HG02623 (cell line): ENCODE results near the gene CYGB.

Experiments used
- ATAC-seq: cut with Tn5 transposase; IDR thresholded peaks from one replicate; pipeline ENCODE4 v1.9.1; 2021; ENCODE audit warnings: moderate library complexity; ENCODE audit not compliant: unreplicated experiment

CYGB gene

DNA sequence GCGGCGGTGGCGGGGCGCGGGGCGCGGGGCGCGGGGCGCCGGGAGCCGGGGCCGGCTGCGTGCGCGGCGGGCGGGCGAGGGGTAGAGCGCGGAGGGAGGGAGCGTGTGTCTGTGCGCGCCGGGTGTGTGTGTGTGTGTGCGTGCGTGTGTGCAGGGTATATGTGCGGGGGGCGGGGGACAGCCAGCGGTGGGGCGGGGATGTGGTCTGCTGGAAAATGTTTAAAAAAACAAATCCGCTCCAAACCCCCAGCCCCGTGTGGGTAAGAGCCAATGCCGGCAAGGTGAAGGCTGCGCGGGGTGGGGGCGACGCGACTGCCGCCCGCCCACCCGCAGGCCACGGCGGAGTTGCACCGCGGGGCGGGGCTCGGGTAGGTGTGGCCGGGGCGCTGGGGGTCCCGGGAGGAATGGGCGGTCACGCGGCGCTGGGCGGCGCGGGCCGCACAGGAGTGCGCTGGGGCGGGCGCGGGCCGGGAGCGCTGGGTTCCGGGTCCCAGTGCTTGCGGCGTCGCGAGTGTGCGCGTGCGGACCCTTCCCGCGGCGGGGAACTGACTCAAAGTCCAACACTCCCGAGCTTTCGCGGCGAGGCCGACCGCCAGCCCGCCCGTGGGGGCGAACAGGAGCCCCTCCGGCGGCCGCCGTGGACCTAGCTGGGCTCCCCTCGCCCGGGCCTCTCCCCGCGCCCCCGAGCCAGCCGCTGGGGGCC lies at the start of gene CYGB:
Gene CYGB, minus strand, starts transcription at position 132 of the 703 bp plus-strand sequence. CDS start 167 bp downstream, outside the sequence.
- no peak for ATAC-seq

GRCh38 chr17:76586741-76587487 lies 49.4 kb upstream of the CYGB start:
- no peak for ATAC-seq

GRCh38 chr17:76585649-76586593 lies 48.4 kb upstream of the CYGB start, which contains the start of gene ST6GALNAC2:
ST6GALNAC2 (minus strand) TSS chr17:76585860; CDS start chr17:76585808, 52 bp downstream.
- no peak for ATAC-seq

DNA sequence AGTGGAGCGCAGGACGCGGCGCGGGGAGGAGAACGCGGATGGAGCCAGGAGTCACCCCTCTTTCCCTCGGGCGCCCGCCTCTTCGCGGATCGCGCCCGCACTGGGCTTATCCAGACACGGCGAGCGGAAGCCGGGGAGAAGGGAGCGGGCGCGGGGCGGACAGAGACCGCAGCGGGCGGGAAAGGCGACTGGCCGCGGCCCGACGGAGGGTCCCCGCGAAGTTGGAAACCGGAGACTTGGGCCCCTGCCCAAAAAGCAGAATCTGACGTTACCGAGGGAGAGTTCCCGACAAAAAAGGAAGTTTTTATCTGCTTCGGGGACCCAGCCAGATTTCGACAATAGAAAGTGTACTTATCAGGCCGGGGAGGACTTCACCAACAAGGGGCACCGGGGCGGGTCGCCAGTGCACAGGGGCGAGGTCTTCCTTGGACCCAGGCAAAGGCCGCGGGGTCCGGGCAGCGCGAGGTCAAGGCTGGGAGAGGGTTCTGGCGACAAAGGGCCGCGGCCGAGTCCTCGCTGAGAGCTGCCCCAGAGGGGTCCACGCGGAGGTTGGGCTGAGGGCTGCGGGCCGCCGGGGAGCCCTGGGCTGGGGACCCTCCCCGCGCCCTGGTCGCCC lies 47.6 kb upstream of the CYGB start:
- no peak for ATAC-seq

- no peak for ATAC-seq
These were observed 47.0 kb upstream of the CYGB start for GRCh38 chr17:76584427-76585032.

DNA sequence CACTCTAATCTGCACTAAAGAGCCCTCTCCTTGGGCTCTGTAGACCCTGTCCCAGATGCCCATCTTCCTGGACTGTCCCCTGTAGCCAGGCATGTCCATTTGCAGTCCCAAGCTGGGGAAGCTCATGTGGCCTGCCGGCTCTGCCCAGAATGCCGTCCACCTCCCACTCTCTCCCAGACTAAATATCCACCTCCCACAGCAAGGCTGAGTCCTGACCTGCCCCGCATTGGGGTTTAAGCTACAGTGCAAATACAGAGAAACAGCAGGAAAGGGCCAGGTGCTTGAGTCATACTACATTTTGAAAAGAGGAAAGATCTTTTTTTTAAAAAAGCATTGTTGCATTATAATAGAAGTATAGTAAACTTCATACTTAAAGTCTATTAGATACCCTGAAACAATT lies 45.2 kb upstream of the CYGB start:
- no peak for ATAC-seq

- ATAC-seq: no peak
These were observed 44.0 kb upstream of the CYGB start for GRCh38 chr17:76581515-76581914.

DNA sequence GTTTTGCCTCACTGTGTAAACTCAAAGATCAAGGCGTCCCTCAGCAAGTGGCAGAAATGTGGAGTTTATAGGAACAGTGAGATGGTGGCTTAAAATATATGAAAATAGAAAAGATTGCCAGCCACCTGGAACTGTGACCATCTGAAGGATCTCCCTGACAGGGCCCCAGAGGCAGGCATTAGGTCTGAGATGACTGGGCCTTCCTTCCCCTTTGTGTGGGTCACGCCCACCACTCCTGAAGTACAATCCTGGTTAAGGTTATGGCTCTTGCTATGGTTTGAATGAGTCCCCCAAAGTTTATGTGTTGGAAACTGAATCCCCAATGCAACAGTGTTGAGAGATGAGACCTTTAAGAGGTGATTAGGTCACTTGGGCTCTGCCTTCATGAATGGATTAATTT lies 41.8 kb upstream of the CYGB start:
- ATAC-seq: no peak

DNA sequence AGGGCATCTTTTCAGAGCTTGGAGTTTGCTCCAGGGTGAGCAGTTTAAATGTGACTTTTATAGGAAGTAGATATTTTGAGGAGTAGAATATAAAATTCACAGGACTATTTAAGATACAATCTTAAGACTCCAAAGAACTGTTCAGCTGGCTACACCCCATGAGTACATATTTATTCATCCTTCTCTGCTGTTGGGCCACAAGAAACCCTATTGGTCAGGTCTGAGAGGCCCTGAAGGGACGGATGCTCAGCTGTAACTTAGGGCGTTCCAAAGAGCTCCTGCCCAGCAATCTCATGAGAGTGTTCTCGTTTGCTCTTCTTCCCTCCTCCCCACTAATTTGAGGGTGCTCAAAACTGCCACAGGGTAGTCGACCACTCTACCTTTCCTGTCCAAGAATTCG lies 40.9 kb upstream of the CYGB start:
- no peak for ATAC-seq

GRCh38 chr17:76577876-76578275 lies 40.4 kb upstream of the CYGB start:
- no peak for ATAC-seq

- no peak for ATAC-seq
These were observed 38.7 kb upstream of the CYGB start for GRCh38 chr17:76576189-76576588.

DNA sequence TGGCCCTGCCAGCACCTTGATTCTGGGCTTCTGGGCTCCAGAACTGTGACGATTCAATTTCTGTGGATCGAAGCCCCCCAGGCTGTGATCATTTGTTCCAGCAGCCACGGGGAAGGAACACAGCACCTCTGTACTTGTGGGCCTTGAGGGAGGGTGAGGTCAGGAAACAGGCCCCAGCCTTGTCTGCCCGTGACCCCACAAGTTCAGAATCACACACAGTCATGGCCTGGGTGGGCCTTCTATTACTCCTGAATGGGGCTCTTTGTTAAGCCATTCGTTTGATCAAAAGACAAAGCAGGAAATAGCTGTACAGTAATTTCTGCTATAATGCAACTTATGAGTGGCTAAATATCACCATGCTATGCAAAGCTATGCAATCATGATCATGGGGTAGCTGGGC lies 38.1 kb upstream of the CYGB start:
- ATAC-seq: no peak

GRCh38 chr17:76574166-76574565 lies 36.7 kb upstream of the CYGB start:
- no peak for ATAC-seq

- ATAC-seq: no peak
These were observed 35.6 kb upstream of the CYGB start for GRCh38 chr17:76573096-76573495.

DNA sequence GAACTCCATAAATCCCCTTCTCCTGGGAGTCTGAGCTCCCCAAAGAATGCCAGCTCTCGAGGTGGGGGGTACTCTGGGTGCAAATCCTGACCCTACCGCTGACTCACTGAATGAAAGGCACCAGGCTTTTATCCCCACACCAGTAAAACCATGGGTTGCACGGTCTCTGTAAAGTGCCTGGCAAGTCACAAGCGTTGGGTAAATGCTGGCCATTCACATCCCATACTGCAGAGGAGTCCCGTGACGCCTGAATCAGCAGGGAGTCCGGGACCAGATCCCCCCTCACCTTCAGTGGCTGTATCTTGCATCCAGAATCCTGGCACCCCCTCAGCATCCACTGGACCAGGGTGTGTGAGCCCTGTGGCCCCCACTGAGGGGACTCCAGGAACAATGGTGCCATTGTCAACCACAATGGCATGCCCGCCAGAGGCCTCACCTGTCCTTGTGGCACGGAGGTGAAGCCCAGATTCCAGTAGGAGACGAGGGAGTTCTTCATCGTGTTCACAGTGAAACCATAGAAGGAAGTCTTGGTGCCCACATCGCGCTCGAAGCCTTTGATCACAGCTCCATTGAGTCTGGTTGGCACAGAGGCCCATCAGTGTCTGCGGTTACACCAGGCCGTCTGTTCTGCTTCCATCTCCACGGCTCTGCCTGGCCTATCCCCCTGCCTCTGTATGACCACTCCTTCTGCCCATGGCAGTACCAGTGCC lies 34.8 kb upstream of the CYGB start:
- no peak for ATAC-seq

GRCh38 chr17:76570877-76571471 lies 33.5 kb upstream of the CYGB start:
- no peak for ATAC-seq

DNA sequence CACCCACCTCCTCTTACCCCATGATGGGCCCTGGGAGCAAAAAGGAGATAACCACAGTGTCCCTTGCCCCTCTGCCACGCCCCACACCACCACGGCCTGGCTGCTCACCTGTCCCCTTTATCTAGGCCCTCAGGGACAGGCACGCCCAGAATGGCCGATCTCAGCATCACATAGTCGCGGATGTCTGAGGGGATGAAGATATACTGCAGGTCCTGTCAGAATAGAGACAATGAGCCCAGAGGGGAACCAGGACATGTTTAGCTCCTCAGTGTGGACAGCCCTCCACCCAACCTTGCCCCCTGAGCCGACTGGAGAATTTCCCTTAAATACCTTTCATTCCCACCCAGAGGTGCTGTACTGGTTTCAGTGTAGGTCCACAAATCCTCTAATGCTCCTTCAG lies 32.9 kb upstream of the CYGB start:
- ATAC-seq: no peak

DNA sequence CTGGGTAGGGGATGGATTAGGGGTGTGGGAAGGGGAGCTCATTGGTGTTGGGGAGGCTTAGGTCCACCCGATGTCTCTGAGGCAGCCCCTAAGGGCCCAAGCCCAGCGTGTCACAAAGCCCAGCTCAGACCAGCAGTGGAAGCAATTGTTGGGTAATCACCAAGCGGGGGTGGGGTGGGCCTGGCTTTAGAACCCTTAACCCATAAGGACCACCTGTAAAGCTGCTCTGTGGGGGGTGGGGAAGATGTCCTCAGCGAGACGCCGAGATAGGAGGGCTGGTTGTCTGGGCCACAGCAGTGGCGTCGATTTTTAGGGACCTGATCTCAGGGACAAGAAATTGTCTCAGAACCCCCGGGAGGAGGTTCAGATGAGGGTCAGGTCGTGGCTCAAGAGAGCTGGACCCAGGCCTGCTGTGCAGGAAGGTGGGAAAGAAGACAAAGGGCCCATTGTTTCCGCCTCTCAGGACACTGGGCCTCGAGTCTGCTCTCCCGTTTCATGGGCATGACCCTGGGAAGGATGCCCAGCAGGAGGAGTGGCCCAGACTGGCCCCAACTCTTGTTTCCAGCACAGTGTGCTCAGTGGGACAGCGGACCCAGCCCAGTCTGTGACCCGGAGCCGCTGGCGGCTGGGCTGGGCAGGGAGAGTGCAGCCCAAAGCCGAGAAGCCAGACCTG lies 32.2 kb upstream of the CYGB start:
- no peak for ATAC-seq

DNA sequence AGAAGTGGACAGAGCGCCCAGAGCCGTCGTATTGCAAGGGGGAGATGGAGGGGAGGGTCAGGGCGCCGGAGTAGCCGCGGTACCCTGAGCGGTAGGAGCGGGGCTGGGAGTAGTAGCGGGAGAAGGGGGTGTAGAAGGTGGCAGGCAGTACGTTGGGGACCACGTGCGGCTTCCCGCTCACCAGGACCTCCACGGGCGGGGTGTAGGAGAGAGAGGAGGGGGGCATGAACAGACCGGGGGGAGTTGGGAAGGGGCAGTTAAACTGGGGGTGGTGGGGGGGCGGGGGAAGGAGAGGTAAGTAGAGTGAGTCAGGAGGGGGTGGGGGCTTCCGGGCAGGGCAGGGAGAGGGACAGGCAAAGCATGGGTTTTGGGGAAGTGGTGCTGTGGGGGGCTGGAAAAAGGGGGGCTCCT lies 31.3 kb upstream of the CYGB start:
- ATAC-seq: no peak
